GM21390 (cell line): Measurements from ENCODE around the gene SEC16A.

Experiments used
- ATAC-seq: cut with Tn5 transposase; IDR thresholded peaks from one replicate; pipeline ENCODE4 v1.9.1; 2021; ENCODE audit not compliant: unreplicated experiment

The SEC16A gene

DNA sequence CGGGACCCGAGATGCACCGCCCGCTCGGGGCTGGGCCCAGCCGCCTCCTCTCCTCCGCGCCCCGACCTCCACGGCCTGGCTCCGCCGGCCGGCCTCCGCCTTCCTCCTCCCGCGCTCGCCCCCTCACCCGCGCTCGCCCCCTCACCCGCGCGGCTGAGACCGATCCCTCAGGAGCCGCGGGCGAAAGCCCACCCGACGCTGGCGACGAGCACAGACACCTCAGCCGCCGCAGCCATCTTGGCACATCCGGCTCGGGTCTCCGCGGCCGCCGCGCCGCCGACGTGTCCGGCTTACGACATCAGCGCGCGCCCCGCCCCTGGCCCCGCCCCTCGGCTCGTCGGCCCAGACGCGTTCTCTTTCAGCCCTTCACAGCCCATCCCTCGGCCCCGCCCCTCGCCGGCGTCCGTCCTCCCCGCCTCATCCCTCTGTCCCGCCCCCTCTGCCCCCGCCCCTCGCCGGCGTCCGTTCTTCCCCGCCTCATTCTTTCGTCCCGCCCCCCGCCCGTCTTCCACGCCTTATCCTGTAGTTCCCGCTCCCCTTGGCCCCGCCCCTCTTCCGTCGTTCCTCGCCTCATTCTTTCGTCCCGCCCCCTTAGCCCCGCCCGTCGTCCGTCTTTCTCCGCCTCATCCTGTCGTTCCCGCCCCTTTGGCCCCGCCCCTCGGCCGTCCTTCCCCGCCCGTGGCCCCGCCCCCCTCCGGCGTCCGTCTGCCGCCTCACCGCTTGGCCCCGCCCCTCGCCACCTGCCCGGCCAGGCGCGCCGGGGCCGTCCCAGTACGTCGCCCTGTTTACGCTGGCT, at the start of gene SEC16A:
TSS of gene SEC16A (minus strand) at position 248 of the 796 bp plus-strand sequence. CDS start 5,425 bp downstream, outside the sequence.
- ATAC-seq = peak; percentile 58

DNA sequence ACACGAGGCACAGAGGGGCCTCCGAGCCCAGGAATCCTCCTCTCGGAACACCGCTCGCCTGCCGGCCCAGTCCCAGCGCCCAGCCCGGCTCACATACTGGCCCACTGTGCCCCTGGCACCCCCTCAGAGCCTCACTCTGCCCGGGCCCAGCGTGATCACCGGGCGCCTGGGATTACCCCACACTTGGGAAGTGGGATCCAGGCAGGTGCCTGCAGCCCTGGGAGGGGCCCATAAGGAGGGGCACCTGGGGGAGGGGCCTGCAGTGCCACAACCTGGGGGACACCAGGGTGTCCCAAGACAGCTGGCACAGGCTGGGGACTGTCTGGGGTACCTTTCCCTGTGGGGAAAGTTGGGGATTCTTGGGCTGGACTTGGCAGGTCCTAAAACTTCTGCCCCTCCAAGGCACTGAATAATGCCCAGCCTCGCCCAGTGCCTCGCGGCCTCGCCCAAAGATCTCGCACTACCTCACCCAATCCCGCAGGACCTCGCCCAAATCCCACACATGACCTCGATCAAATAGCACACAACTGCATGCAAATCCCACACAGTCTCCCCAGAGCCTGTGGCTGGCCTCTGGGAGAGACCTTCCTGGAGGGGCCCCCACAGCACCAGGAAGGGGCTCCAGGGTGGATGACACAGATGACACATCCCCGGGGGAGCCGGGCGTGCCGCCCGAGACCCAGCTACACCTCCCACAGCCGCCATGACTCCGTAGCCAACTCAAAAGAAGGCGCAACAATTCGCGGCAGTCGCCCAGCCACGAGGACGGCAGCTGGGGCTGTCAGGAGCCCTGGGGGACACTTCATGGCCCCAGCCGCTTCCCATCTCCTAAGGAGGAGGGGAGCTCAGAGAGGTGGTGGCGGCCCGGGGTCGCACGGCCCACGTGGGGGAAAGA, 49.3 kb upstream of the SEC16A start:
- ATAC-seq = no peak

GRCh38 chr9:136531186-136531903, 48.5 kb upstream of the SEC16A start:
- ATAC-seq = no peak

DNA sequence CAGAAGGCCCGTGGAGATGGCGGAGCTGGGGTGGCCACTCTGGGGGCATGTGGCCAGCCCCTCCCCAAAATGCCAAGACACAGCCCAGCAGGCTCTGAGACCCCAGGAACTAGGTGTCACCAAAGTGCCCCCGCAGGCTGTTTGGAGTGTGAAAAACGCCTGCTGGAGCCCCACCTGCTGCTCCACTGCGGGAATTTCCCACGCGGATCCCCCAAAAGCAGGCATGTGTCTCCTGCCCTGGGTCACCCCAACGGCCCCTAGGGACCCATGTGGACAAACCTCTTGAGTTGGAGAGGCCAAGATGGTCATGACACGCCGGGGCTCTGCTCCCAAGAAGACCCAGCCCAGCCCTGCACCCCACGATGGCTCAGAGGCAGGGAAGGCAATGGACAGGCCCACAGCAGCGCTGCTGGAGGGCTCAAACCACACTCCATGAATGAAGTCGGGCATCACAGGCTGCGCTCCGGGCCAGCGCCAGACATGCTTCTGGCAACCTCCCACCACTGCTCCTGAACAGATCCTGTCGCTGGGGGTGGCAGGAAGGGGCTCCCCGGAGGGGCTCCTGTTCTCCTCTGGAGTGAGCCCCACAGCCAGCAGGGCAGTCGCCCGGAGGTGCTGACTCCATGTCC, 47.7 kb upstream of the SEC16A start:
- no peak for ATAC-seq

DNA sequence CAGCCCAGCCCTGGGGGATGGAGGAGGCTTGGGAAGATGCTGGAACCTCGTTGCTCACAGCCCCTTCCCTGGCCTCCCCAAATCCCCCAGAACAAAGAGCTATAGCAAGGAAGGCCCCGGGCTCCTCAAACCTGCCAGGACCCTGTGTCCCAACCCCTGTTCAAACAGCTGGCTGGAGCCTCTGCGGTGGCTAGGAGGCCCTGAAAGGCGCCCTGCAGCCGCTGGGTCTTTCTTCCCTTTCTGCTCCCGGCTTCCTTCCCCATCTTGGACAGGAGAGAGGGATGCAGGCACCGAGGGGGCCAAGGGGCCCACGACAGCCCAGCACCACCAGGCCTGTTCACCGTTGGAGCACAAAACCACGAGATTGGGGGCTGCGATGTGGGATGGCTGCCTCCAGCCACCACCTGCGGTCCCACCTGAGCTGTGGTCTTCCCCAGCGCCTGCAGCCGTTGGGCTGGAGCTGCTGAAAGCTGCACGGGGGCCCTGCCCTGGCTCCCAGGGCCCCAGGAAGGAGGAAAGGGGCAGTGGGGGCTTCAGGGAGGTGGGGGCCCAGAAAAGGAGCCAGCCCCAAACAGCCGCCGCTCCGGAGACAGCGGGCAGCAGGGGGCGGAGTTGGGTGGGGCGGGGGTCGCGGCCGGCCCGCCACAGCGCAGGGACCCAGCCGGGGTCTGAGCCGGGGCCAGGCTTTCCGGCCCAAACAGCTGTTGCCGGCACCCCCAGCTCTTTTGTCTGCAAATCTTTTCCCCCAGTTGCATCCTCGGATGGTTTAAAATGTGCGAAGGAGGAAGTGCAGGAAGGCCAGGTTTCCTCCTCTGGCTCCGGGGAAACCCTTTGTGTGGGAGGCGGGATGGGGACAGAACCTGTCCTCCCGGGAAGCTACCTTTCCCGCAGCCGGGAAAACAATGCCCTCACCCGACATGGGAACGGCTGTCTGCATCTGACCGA, 46.9 kb upstream of the SEC16A start:
- ATAC-seq = no peak

- ATAC-seq = no peak
Measured at GRCh38 chr9:136528716-136529341, 46.0 kb upstream of the SEC16A start.

- ATAC-seq = no peak
Measured at GRCh38 chr9:136527721-136528710, 45.2 kb upstream of the SEC16A start.

- ATAC-seq = no peak
Measured at GRCh38 chr9:136527131-136527530, 44.3 kb upstream of the SEC16A start.

GRCh38 chr9:136526625-136527066, 43.8 kb upstream of the SEC16A start:
- no peak for ATAC-seq

DNA sequence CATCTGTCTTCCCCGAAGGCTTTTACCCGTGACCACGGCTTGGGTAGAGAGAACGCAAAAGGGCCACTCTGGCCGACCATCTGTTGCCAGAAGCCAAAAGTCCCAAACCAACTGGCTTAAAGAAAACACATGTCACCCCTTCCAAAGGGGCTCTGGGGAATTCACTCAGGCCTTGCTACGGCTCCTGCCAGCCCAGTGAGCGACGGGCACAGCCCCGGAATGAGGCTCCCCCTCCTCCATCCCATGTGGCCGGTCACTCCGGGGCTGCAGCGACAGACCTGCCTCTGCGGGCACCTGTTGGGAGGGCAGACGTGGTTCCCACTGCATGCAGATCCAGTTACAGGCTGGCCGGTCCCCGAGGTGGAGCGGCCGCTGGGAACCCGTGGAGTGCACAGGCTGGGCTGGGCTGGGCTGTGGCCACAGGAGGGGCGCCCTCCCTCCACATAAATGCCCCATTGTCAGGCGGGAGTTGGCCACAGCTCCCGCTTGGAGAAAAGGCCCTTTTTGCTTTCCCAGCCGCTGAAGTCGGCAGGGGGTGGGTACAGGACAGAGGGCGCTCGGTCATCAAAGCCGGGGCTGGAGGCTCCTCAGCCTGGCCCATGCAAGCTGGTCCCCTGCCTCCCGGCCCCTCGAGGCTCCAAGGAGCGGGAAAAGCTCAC, 43.1 kb upstream of the SEC16A start:
- no peak for ATAC-seq

GRCh38 chr9:136525207-136525606, 42.4 kb upstream of the SEC16A start:
- no peak for ATAC-seq

DNA sequence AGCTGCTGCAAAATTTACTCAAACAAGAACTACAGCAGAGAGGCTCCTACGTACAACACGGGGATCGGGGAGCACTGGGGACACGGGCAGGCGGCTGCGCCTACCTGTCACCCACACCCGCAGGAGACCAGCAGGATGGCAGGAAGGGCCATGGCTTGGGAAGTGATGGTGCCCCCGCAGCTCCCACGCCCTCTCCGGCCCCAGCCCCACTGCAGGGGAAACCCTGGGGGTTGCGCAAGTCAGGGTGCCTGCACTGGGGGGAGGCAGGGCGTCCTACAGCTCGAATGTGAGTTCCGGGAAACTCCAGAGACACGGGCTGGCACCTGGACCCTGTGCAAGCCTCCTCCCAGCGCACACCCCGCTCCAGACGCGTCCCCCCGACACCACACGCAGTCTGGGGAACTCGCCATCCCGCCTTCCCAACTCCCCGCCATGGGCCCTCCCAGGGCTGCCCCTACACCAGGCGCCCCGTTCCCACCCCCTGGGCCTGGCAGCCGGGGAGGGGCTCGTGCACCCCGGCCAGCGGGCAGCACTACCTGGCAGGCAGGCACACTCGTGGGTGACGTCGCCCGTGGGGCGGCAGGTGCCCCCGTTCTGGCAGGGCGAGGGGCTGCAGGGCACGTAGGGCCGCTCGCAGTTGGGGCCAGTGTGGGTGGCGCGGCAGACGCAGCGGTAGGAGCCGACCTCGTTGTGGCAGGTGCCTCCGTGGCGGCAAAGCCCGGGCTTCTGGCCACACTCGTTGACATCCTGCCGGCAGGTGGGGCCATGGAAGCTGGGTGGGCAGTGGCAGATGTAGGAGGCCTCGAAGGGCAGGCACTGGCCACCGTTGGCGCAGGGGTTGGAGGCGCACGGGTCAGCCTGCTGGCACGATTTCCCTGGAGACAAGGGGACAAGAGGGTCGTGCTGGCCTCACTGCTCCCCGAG, 39.7 kb upstream of the SEC16A start:
- ATAC-seq = no peak

DNA sequence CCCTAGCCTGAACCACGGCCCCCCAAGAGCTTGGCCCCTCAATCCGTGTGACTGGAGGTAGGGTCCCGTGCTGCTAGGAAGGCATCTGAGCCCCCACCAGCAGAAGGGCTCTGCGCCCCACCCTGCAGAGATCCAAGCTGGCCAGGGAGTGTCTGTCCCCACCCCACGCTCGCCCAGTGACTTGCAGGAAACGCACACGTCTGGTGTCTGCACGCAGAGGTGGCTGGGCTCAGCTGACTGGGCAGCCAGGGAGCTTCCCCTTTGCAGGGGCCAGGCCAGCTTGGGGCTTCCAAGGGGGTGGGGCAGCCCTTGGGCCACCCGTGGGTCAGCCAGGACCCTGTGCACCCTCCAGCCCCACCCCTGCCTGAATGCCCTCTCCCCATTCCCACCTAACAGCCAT, 38.7 kb upstream of the SEC16A start:
- no peak for ATAC-seq

GRCh38 chr9:136520053-136520540, 37.3 kb upstream of the SEC16A start:
- ATAC-seq = no peak

GRCh38 chr9:136519263-136520052, 36.6 kb upstream of the SEC16A start:
- ATAC-seq = no peak
